ENCODE data around the gene ADAMTS4. TPM values are rescaled to one million over a fixed set of nuclear protein-coding genes. Genes with fewer than 3 reads are reported as not detected.
A peak's percentile ranks its signal among the peaks of the same experiment; 100 is the strongest.

Gene ADAMTS4
- total and polyA plus RNA-seq, 9 of the 15 experiments (the other 6 are each of a cell fraction or from before 2014, with no cell fraction given), result 0.07 to 3.7 (median 0.41) TPM

- TF ChIP-seq PREB (CRISPR knock-in tag; IDR thresholded peaks at IDR 0.05), result no peak
- TF ChIP-seq CREB3L1 (IDR thresholded peaks at IDR 0.05; ENCODE audit: borderline replicate concordance, low read depth), result no peak
- TF ChIP-seq MGA (IDR thresholded peaks at IDR 0.05), result no peak
- TF ChIP-seq BDP1 (IDR thresholded peaks at IDR 0.05; ENCODE audit: insufficient read depth, insufficient read length), result no peak
- no peak for TF ChIP-seq FIP1L1 (IDR thresholded peaks at IDR 0.05; ENCODE audit: low read depth, low read length, poor library complexity, severe bottlenecking)
- no peak for TF ChIP-seq COPS2 (conservative IDR thresholded peaks at IDR 0.05)
- no peak for TF ChIP-seq HDAC2 (IDR thresholded peaks at IDR 0.05)
- TF ChIP-seq ZNF146 (CRISPR knock-in tag; IDR thresholded peaks at IDR 0.05; ENCODE audit: unreplicated experiment), result no peak
- TF ChIP-seq ZNF263 (CRISPR knock-in tag; IDR thresholded peaks at IDR 0.05; ENCODE audit: borderline replicate concordance), result no peak
- TF ChIP-seq EGR1 (conservative IDR thresholded peaks at IDR 0.05), result 0 out of 2 replicates have a peak, but pooled peaks have one; percentile 3
- no peak for TF ChIP-seq SAP30 (IDR thresholded peaks at IDR 0.05; ENCODE audit: borderline replicate concordance, insufficient read depth, low read depth, low read length, poor library complexity, severe bottlenecking)
These were observed 2.4 kb upstream of the ADAMTS4 start (continued) for GRCh38 chr1:161200992-161201835.
